ENCODE data around the gene RPH3AL. TPM values are rescaled to one million over a fixed set of nuclear protein-coding genes. Genes with fewer than 3 reads are reported as not detected.

RPH3AL gene
- total and polyA plus RNA-seq, 2 of the 8 experiments (the other 6 are each of a cell fraction or from before 2014, with no cell fraction given): 5.6 to 5.8 TPM

GRCh38 chr17:183021-183420 lies 169.6 kb downstream of the RPH3AL start:
- Histone ChIP-seq H3K79me1 (ENCODE audit: low read depth, low read length) (no peaks in the 10 kb centered on the region), H3K27me3 (replicated peaks in 1 of 4; ENCODE audit: control insufficient read depth in 3 of 4, extremely low read depth in 1 of 4, insufficient read depth in 3 of 4, low read length in 3 of 4) (peaks cover 19 to 62% (median 42%) of the 10 kb centered on the region in 4 experiments), H3K18ac (ENCODE audit: extremely low read depth, low read length) (no peak overlapping the region), H3K27ac (ENCODE audit: low read depth, low read length) (no peak overlapping the region), H2BK15ac (ENCODE audit: low read length) (0 out of 2 replicates have a peak overlapping the region, but pooled peaks have one; percentile 3), H2BK12ac (ENCODE audit: low read depth, low read length) (no peak overlapping the region; the same call in 1 of the 2 replicates), H4K5ac (ENCODE audit: insufficient read length, low read depth, low read length) (no peak overlapping the region), H3K14ac (ENCODE audit: insufficient read length) (no peak overlapping the region), H2AFZ (ENCODE audit: low read length) (no peak overlapping the region), H2AK5ac (ENCODE audit: low read depth, low read length) (no peak overlapping the region), H3K4me3 (ENCODE audit: extremely low read depth in 1 of 4, insufficient read depth in 2 of 4, low read depth in 3 of 4, low read length in 4 of 4) (no peak overlapping the region), H3K9ac (replicated peaks in 1 of 4; ENCODE audit: extremely low read depth in 1 of 4, low read depth in 3 of 4, low read length in 3 of 4) (no peak overlapping the region), H3K36me3 (ENCODE audit: control insufficient read depth in 2 of 4, insufficient read depth in 4 of 4, low read length in 3 of 4) (no peaks in the 10 kb centered on the region), H2BK20ac (ENCODE audit: low read length) (no peak overlapping the region), H2BK5ac (ENCODE audit: low read depth, low read length) (no peak overlapping the region), H3K23me2 (ENCODE audit: low read depth, low read length) (peaks cover 9% of the 10 kb centered on the region; the same call in 1 of the 2 replicates), H2BK120ac (replicated peaks; ENCODE audit: low read depth, low read length) (no peak overlapping the region), H4K20me1 (replicated peaks in 1 of 2; ENCODE audit: control insufficient read depth in 1 of 2, insufficient read depth in 2 of 2, low read length in 2 of 2) (no peaks in the 10 kb centered on the region), H3K4ac (replicated peaks; ENCODE audit: insufficient read length, low read depth, low read length) (no peak overlapping the region), H4K8ac (ENCODE audit: extremely low read depth, insufficient read depth, low read length) (no peak overlapping the region), H4K91ac (replicated peaks; ENCODE audit: insufficient read length, low read length) (no peak overlapping the region), H3K79me2 (ENCODE audit: control insufficient read depth in 1 of 2, insufficient read depth in 2 of 2, low read length in 2 of 2) (no peaks in the 10 kb centered on the region), H3K9me3 (ENCODE audit: insufficient read depth in 2 of 2, low read depth in 1 of 2, low read length in 1 of 2) (no peaks in the 10 kb centered on the region), H3K4me1 (replicated peaks in 1 of 4; ENCODE audit: control insufficient read depth in 3 of 4, insufficient read depth in 4 of 4, low read length in 3 of 4) (peaks cover 6 to 16% (median 12%) of the 10 kb centered on the region in 4 experiments), H3K56ac (replicated peaks; ENCODE audit: insufficient read length, low read depth, low read length) (no peak overlapping the region), H3K4me2 (ENCODE audit: insufficient read depth in 1 of 2, low read depth in 2 of 2, low read length in 2 of 2) (no peak overlapping the region; a peak in 1 of 4 replicates), H3K23ac (ENCODE audit: insufficient read length) (no peak overlapping the region)
- CTCF ChIA-PET (ENCODE audit: partially characterized antibody): interaction anchor here (1.1 to 2.2 kb wide), 5 partner anchors 16 to 517 kb away, joined by 4 to 7 read pairs (median 4); no protein-coding TSS in a partner anchor
- POLR2A ChIA-PET (ENCODE audit: partially characterized antibody): interaction anchor here (0.6 to 1.9 kb wide), 4 partner anchors 11 to 123 kb away, joined by 3 to 5 read pairs (median 4); no protein-coding TSS in a partner anchor
- FAIRE-seq (no peak), DNase-seq (ENCODE audit: low read depth in 1 of 2, low spot score in 2 of 2) (no peak)
- no peak for TF ChIP-seq CTCF (IDR thresholded peaks at IDR 0.05; ENCODE audit: control extremely low read depth in 1 of 3, insufficient read depth in 1 of 3, low read depth in 1 of 3, low read length in 3 of 3)
- TF ChIP-seq TAF7 (optimal IDR thresholded peaks at IDR 0.05; ENCODE audit: borderline replicate concordance, low read depth, low read length): no peak
- TF ChIP-seq TEAD4 (IDR thresholded peaks at IDR 0.05; ENCODE audit: low read depth, low read length): no peak
- TF ChIP-seq PHF8 (conservative IDR thresholded peaks at IDR 0.05; ENCODE audit: low read depth, low read length): no peak
- 85% methylated on average over 8 of the region's 8 CpGs; no CpG with 5 or more reads in 1 of the 2 experiments for WGBS, 2 experiments (ENCODE audit: extremely low coverage in 1 of 2, insufficient coverage in 1 of 2, insufficient read length in 1 of 2, insufficient replicate concordance in 2 of 2, low coverage in 1 of 2, low lambda C conversion rate in 2 of 2, missing lambda C conversion rate in 1 of 2)

Data from H1 (cell line).